Hematopoietic multipotent progenitor cell treated with erythropoietin and hydrocortisone succinate and interleukin-3 and kit ligand, for 17 days (in vitro differentiated cells): ENCODE measurements around the gene PLPPR3.
"Not testable (repeated sequence)": the region's sequence is repeated elsewhere in the genome, so short reads cannot be mapped to it uniquely, and the experiment has no call there.

ENCODE experiments used
- DNase-seq: peaks from one replicate; pipeline ENCODE4 v3.0.0-alpha.2; 2015; ENCODE audit warnings: low spot score

Gene PLPPR3

DNA sequence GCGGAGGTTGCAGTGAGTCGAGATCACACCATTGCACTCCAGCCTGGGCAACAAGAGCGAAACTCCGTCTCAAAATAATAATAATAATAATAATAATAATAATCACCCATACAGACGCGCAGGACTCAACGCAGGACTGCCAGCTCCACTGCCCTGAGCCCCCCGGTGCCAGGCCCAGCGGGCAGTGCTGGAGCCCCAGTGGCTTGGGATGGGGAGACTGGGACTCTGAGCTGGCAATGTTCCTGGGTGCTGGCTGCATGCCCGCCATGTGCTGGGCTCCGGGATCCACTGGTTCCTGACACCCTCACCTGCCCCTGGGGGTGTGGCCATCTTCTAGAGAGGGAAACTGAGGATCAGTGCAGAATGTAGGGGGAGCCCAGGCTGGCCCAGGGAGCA, 5.6 kb upstream of the PLPPR3 start:
- DNase-seq, result no peak

DNA sequence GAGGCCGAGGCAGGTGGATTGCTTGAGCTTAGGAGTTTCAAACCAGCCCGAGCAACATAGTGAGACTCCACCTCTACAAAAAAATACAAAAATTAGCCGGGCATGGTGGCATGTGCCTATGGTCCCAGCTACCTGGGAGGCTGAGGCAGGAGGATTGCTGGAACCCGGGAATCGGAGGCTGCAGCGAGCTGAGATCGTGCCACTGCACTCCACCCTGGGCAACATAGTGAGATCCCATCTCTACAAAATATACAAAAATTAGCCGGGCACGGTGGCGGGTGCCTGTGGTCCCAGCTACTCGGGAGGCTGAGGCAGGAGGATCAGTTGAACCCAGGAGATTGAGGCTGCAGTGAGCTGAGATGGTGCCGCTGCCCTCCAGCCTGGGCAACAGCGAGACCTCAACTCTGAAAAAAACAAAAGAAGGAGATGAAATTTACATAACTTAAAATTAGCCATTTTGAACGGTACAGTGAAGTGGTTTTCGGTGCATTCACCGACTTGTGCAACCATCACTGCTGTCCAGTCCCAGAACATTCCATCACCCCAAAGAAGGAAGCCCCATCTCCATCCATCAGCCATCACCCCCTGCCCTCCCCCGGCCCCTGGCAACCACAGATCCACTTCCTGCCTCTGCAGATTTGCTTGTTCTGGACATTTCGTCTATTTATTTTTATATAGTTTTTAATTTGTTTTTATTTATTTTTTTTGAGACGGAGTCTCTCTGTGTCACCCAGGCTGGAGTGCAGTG, 4.3 kb upstream of the PLPPR3 start:
- DNase-seq, result no peak

DNA sequence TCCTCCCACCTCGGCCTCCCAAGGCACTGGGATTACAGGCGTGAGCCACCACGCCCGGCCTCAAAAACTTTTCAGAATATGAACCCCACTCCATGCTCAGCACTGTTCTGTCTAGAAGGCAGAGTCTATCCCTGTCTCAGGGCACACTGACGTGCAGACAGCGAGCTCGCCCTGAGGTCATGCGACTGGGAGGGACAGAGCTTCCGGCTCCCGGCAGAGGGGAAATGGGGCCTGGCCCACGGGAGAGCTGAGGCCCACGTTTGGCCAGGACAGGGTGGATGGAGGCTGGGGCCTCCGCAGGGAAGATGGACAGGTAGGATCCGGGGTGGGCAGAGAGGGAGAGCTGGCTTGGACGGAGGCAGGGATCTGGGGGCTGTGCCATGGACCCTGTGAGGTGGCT, 3.1 kb upstream of the PLPPR3 start:
- no peak for DNase-seq

DNA sequence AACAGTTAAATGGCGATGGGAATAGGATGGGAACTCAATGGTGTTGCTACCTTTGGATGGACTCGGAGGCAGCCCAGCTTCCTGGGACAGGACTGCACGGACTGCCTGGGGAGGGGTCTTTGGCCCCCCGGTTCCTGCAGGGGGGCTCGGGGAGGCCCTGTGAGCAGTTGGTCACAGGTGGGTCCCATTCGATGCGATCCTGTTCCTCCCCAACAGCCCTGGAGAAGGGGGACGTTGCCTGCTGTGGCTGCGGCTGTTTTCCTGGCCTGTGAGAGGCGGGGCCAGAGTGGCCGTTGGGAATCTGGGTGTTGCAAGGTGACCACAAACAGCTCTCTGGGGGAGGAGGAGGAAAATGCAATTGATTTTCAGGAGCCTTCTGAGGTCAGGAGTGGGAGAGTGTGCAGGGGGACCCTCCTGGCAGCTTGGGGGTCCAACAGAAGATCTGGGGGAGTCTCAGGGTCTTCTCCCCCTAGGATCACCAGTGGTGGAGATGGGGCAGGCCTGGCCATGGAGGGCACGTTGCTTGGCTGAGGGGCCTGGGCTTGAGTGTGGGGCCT, 1.9 kb upstream of the PLPPR3 start:
- no peak for DNase-seq

DNA sequence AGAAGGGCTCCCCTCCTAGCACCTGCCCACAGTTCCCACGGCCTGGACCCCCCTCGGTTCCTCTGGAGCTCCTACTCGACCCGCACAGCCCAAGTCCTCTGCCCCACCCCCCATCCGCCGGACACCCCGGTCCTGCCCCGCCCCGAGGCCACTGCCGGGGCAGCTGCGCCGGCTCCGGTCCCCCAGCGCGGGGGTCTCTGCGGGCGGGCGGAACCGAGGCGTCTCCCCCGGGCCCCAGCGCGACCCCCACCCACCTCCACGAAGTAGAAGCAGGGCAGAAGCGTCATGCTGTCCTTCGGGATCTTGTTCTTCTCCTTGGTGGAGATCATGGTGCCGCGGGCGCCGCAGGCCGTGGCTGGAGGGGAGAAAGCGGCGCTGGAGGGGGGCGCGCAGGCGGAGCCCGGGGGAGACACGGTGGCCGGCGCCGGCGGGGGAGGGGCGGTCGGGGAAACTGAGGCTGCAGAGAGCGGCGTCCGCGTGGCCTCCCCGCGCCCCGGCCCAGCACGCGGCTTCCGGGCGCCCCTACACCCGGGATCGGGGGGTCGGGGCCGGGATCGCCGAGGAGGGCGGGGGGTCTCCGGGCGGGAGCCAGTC, 427 bp downstream of the PLPPR3 start:
- DNase-seq, result no peak

DNA sequence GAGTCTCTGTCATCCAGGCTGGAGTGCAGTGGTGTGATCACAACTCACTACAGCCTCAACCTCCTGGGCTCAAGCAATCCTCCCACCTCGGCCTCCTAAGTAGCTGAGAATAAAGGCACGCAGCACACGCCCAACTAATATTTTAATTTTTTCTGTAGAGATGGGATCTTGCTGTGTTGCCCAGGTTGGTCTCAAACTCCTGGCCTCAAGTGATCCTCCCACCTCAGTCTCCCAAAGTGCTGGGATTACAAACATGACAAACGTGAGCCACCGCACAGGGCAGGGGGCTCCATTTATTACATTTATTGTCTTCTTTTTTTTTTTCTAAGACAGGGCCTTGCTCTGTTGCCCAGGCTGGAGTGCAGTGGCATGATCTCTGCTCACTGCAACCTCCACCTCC, 1.5 kb downstream of the PLPPR3 start:
- not testable (repeated sequence) for DNase-seq

DNA sequence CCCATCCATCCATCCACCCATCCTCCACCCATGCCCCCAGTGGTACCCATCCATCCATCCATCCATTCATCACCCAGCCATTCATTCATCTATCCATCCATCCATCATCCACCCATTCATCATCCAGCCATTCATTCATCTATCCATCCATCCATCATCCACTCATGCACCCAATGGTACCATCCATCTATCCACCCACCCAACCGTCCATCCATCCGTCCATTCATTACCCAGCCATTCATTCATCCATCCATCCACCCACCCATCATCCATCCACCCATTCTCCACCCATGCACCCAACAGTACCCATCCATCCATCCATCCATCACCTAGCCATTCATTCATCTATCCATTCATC, 5.3 kb downstream of the PLPPR3 start:
- no peak for DNase-seq

DNA sequence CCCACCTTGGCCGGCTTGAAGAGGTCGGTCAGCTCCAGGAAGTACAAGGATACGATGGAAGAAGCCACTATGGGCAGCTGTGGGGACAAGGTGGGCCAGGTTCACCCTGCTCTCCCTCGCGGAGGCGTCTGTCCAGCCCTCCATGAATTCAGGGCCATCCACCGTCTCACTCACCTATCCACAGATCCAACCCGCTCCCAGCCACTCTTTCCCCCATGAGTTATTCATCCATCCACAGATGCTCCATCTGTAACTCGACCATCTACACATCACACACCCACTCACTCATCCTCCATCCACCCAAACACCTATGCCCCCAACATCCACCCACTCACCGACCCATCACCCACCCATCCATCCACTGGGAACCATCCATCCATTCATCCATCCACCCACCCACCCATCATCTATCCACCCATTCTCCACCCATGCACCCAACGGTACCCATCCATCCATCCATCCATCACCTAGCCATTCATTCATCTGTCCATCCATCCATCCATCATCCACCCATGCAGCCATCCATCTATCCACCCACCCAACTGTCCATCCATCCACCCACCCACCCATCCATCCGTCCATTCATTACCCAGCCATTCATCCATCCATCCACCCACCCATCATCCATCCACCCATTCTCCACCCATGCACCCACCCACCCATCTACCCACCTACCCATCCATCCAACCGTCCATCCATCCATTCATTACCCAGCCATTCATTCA, 5.8 kb downstream of the PLPPR3 start:
- no peak for DNase-seq

DNA sequence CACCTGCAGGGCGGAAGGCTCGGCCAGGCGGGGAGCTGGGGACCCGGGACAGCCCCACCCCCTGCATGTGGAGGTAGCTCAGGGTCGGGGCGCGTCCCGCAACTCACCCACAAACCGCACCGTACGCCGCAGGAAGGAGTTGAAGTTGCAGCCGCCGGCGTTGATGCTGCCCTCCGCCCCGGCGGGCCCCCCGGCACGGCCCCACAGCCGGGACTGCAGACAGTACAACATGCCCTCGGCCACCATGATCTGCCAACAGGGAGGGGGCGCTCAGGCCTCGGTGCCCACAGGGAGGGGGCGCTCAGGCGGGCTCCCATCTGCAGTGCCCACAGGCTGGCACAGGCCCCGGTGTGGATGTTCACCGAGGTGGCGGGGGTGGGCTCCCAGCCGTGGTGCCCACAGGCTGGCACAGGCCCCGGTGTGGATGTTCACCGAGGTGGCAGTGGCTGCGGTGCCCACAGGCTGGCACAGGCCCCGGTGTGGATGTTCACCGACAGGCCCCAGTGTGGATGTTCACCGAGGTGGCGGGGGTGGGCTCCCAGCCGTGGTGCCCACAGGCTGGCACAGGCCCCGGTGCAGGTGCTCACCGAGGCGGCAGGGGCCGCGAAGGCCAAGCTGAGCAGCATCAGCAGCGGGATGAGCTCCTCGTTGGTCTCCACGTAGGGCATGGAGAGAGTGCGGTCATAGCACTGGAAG, 6.5 kb downstream of the PLPPR3 start:
- no peak for DNase-seq

DNA sequence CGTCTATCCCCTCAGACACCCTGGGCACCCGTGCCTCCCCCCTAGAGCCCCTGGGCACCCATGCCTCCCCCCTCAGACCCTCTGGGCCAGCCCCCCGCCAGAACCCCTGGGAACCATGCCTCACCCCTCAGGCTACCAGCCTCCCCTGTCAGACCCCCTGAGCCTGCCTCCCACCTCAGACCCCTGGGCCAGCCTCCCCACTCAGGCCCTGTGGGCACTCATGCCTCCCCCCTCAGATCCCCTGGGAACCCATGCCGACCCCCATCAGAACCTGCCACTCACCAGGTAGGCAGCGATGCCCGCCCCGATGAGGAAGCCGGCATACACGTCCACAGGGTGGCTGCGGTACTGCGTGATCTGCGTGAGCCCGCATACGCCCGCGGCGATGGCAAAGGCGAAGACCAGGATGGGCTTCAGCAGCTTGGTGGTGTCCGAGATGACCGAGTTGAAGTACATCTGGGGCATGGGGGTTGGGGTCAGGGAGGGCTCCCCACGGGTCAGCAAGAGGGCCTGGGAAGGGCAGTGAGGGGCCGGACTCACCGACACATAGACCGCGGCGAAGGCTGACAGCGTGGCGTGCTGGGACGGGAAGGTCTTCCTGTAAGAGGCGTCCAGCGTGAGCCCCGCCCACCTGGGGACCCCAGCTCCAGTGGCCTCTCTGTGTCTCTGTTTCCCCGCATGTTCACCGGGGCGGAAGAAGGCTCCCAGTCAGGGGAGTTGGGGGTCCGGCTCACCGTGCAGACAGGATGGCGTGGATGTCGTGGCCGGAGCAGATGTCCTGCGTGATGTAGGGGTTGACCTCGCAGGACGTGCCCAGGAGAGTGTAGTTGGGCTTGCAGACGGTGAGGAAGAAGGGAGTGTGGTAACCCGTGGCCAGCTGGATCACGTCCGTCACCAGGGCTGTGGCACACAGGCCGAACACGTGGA, 7.3 kb downstream of the PLPPR3 start:
- no peak for DNase-seq

DNA sequence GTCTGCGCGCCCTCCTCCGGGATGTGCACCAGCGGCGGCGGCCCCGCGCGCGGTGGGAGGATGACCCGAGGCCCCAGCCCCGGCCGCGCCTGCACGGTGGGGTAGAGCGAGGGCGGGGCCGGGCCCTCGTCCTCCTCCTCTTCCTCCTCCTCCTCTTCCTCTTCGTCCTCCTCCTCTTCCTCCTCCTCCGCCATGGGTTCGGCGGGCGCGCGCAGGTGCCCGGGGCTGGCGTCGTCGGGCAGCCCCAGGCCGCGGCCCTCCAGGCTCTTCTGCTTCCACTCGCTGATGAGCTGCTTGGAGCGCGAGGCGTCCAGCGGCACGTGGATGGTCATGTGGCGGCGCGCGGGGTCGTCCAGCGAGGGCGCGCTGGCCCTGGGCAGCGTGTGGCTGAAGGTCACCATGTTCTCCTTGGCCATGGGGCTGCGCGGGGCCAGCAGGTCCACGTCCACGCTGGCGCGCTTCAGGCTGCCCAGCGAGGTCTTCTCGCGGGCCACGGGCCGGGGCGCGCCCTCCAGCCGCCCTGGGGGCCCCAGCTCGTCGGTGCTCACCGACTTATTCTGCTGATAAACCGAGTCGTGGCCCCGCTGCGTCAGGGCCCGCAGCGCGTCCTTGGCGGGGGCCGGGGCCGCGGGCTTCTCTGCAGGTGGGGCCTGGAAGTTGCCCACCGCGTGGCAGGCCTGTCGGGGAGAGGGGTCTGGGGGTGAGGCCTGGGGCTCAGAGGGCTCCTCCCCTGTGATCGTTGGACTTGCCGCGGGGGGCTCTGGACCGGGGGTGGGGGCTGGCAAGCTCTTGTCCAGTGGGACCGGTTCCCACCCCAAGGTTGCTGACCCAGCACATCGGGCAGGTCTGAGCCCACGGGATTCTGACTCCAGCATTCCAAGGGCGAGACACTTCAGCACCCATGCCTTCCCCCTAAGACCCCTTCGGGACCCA, 8.3 kb downstream of the PLPPR3 start:
- no peak for DNase-seq

DNA sequence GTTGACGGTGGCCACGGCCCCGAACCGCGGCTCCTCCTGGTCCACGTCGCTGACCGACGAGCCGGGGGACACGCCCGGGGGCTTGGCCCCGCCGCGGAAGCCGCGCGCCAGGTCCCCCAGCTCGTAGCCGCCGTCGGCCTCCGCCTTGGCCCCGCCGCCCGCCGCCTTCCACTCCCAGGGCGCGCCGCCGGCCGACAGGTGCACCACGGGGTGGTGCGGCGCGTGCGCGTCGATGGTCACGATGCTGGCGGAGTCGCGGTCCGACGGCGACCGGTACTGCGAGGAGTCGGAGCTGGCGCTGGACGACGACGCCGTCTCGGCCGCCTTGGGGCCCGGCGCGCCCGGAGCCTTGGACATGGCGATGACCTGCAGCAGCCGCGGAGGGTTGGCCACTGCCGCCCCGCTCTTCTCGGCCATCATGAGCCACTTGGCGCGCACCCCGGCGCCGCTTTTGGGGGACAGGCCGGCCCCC, 9.0 kb downstream of the PLPPR3 start:
- DNase-seq, result no peak

DNA sequence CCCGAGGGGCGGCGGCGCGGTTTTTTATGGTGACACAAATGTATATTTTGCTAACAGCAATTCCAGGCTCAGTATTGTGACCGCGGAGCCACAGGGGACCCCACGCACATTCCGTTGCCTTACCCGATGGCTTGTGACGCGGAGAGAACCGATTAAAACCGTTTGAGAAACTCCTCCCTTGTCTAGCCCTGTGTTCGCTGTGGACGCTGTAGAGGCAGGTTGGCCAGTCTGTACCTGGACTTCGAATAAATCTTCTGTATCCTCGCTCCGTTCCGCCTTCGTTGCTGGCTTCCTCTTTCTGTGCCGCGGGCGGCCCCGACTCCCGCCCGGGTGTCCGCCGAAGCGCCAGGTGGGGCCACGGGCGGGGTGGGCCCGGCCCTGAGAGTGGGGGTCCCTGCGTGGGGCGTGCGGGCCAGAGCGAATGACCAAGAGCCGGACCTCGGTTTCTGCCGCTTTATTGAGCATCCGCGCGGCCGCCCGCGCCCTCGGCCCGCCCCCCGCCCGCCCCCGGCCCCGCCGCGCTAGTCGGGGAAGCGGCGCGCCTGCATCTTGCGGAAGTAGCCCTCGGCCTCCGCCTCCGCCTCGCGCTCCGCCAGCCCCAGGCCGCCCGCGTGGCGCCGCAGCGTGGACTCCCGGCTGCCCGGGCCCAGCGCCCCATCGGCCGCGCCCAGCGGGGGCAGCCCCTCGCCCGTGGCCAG, 9.6 kb downstream of the PLPPR3 start:
- no peak for DNase-seq

DNA sequence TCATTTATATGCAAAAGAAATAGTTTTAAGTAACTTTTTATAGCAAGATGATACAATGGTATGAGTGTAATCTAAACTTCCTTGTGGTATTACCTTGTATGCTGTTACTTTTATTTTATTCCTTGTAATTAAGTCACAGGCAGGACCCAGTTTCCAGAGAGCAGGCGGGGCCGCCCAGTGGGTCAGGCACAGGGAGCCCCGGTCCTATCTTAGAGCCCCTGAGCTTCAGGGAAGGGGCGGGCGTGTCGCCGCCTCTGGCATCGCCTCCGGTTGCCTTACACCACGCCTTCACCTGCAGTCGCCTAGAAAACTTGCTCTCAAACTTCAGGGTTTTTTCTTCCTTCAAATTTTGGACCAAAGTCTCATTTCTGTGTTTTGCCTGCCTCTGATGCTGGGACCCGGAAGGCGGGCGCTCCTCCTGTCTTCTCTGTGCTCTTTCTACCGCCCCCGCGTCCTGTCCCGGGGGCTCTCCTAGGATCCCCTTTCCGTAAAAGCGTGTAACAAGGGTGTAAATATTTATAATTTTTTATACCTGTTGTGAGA, 10.2 kb downstream of the PLPPR3 start:
- no peak for DNase-seq

DNA sequence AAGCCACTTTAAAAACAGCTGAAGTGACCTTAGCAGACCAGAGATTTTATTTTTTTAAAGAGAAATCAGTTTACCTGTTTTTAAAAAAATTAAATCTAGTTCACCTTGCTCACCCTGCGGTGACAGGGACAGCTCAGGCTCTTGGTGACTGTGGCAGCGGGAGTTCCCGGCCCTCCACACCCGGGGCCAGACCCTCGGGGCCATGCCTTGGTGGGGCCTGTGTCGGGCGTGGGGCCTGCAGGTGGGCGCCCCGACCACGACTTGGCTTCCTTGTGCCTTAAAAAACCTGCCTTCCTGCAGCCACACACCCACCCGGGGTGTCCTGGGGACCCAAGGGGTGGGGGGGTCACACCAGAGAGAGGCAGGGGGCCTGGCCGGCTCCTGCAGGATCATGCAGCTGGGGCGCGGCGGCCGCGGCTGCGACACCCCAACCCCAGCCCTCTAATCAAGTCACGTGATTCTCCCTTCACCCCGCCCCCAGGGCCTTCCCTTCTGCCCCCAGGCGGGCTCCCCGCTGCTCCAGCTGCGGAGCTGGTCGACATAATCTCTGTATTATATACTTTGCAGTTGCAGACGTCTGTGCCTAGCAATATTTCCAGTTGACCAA, 10.8 kb downstream of the PLPPR3 start:
- no peak for DNase-seq

DNA sequence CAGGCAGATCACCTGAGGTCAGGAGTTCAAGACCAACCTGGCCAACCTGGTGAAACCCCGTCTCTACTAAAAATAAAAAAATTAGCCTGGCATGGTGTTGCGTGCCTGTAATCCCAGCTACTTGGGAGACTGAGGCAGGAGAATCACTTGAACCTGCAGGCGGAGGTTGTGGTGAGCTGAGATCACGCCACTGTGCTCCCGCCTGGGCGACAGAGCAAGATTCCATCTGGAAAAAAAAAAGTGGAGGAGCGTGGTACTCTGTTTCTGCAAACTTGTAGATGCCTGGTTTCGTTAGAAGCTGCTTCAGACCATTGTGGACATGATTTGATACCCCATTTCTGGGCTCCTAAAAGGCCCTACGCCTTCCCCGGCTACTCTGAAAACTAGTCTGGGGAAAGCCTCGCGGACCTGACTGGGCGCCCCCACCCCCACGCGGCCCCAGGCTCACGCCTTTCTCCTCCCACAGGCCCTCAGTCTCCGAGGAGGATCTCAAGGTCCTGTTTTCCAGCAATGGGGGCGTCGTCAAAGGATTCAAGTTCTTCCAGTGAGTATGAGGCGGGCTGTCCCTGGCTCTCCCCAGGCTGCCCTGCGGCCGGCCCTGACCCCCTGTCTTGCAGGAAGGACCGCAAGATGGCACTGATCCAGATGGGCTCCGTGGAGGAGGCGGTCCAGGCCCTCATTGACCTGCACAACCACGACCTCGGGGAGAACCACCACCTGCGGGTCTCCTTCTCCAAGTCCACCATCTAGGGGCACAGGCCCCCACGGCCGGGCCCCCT, 11.5 kb downstream of the PLPPR3 start:
- DNase-seq, result no peak

DNA sequence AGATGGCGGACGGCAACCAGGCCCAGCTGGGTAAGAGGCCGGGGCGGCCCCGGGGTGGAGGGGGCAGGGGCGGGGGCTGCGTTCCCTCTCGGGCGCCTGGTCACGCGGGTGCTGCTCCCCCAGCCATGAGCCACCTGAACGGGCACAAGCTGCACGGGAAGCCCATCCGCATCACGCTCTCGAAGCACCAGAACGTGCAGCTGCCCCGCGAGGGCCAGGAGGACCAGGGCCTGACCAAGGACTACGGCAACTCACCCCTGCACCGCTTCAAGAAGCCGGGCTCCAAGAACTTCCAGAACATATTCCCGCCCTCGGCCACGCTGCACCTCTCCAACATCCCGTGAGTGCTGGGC, 13.4 kb downstream of the PLPPR3 start:
- DNase-seq, result no peak
